GM12878 (cell line): ENCODE data around the gene HOXB2. TPM values are rescaled to one million over a fixed set of nuclear protein-coding genes. Genes with fewer than 3 reads are reported as not detected.

Source experiments
- ATAC-seq: fragments of 200-7000 bp; cut with Tn5 transposase; 3 replicates; pipeline ENCODE4 v1.9.1; 2020; ENCODE audit warnings: mild to moderate bottlenecking, moderate library complexity
- BruUV-seq: library from RNA; stranded (reverse); fragments of 400-500 nt; replicated peaks from 2 replicates; lab custom pipeline; 2021; lab: Mats Ljungman, UMichigan
- CTCF ChIA-PET: fragments of 300-600 bp; sonication (Branson Sonifier 250); formaldehyde crosslinking; extraction: SDS; loops from one replicate; lab custom pipeline; 2021; ENCODE audit warnings: inconsistent platforms; lab: Yijun Ruan, JAX
- POLR2A ChIA-PET: fragments of 350-600 bp; formaldehyde crosslinking; extraction: SDS; loops from one replicate; lab custom pipeline; 2021; ENCODE audit warnings: inconsistent platforms; lab: Charles Lee
- RAD21 ChIA-PET: fragments of 300-600 bp; sonication (Branson Sonifier 250); formaldehyde crosslinking; loops from one replicate; lab custom pipeline; 2023; ENCODE audit warnings: antibody characterized with exemption; ENCODE audit not compliant: unreplicated experiment; lab: Charles Lee
- SMC1A ChIA-PET: fragments of 300-600 bp; sonication (Branson Sonifier 250); formaldehyde crosslinking; loops from one replicate; lab custom pipeline; 2023; ENCODE audit not compliant: unreplicated experiment, uncharacterized antibody; lab: Charles Lee
- DNase-seq: peaks from one replicate; pipeline ENCODE4 v3.0.0-alpha.2; 2011; ENCODE audit warnings: low read depth, low spot score
- FAIRE-seq: peaks from 3 replicates; lab custom pipeline; 2011; peaks lifted over from hg19 to GRCh38; lab: Jason Lieb, UNC
- H2AFZ ChIP-seq: 2 replicates; pipeline ENCODE4 v1.6.0; 2011; ENCODE audit warnings: low read depth, low read length, control low read depth; ENCODE audit not compliant: control insufficient read depth
- H3K27ac ChIP-seq: 2 replicates; pipeline ENCODE4 v1.5.1; 2011; ENCODE audit warnings: control low read depth; ENCODE audit not compliant: control insufficient read depth, insufficient read depth
- H3K27me3 ChIP-seq, 2 experiments: replicated peaks in 1 of 2; 2 replicates each; pipeline versions ENCODE4 v1.6.0 to v1.6.1; 2011; ENCODE audit warnings: low read length in 1 of 2; ENCODE audit not compliant: control insufficient read depth in 2 of 2, insufficient read depth in 2 of 2
- H3K36me3 ChIP-seq, 2 experiments: 2 replicates each; pipeline ENCODE4 v1.5.1; 2011; ENCODE audit warnings: low read length in 1 of 2; ENCODE audit not compliant: control insufficient read depth in 2 of 2, insufficient read depth in 2 of 2
- H3K4me1 ChIP-seq: 2 replicates; pipeline ENCODE4 v1.6.1; 2011; ENCODE audit warnings: mild to moderate bottlenecking, low read length, moderate library complexity, mixed read lengths; ENCODE audit not compliant: control insufficient read depth, insufficient read depth
- H3K4me2 ChIP-seq: 2 replicates; pipeline ENCODE4 v1.6.0; 2011; ENCODE audit warnings: control low read depth; ENCODE audit not compliant: control insufficient read depth, insufficient read depth
- H3K4me3 ChIP-seq: fragments of 200-600 bp; sonication (generic); 2 replicates; pipeline ENCODE4 v1.5.1; 2016
- H3K79me2 ChIP-seq: 2 replicates; pipeline ENCODE4 v1.6.0; 2011; ENCODE audit warnings: low read length; ENCODE audit not compliant: control insufficient read depth, insufficient read depth
- H3K9ac ChIP-seq: 2 replicates; pipeline ENCODE4 v1.8.0; 2011; ENCODE audit warnings: low read length, control low read depth, mixed read lengths; ENCODE audit not compliant: control insufficient read depth, insufficient read depth
- H3K9me3 ChIP-seq: replicated peaks from 3 replicates; pipeline ENCODE4 v1.5.1; 2011; ENCODE audit warnings: mild to moderate bottlenecking, low read length; ENCODE audit not compliant: control insufficient read depth, insufficient read depth
- H4K20me1 ChIP-seq: 2 replicates; pipeline ENCODE4 v1.6.0; 2011; ENCODE audit not compliant: control insufficient read depth, insufficient read depth
- HDGF ChIP-seq: fragments of 450-650 bp; IDR thresholded peaks from 2 replicates; pipeline ENCODE4 v1.6.1; 2016; ENCODE audit warnings: antibody characterized with exemption
- PAX8 ChIP-seq: fragments of 450-650 bp; IDR thresholded peaks from 2 replicates; pipeline ENCODE4 v1.6.1; 2017; ENCODE audit warnings: mild to moderate bottlenecking, moderate library complexity
- PML ChIP-seq: IDR thresholded peaks from 2 replicates; pipeline ENCODE4 v1.6.1; 2012; ENCODE audit warnings: low read length, inconsistent platforms
- RAD51 ChIP-seq: fragments of 450-650 bp; IDR thresholded peaks from 2 replicates; pipeline ENCODE4 v1.6.1; 2016; ENCODE audit warnings: moderate library complexity, mild to moderate bottlenecking, inconsistent platforms
- SMAD5 ChIP-seq: IDR thresholded peaks from 2 replicates; pipeline ENCODE4 v1.6.1; 2016; ENCODE audit warnings: antibody characterized with exemption, low read depth
- SMC3 ChIP-seq: IDR thresholded peaks from 2 replicates; pipeline ENCODE4 v1.6.1; 2011; ENCODE audit warnings: low read length, improper control_type of control experiment, borderline replicate concordance
- WGBS: methylation state at CpG from one replicate; pipeline ENCODE4 v1.1.6; 2016; ENCODE audit warnings: low lambda C conversion rate; ENCODE audit not compliant: insufficient replicate concordance, insufficient coverage; ENCODE audit errors: missing lambda C conversion rate; 5-methylcytosine and 5-hydroxymethylcytosine counted together
- in situ Hi-C: fragments of 300-500 bp; cut with MboI; formaldehyde crosslinking; loops from 9 replicates; pipeline ENCODE4 v1.14.3; 2018; ENCODE audit warnings: mixed read lengths
- intact Hi-C: fragments of 100-400 bp; cut with micrococcal nuclease; formaldehyde crosslinking; loops from one replicate; pipeline ENCODE4 v1.14.2; 2022; ENCODE audit not compliant: unreplicated experiment
- polyA plus RNA-seq, 11 experiments: library from polyadenylated mRNA; depleted of rRNA in 4 of 11; unstranded in 6 of 11; stranded (reverse) in 5 of 11; fragments of >200 nt; fragmentation: Nextera tagmentation in 4 of 11; fragmentation: Illumina TruSeq in 1 of 11; extraction: Ambion mirVana in 4 of 11; extraction: Trizol in 1 of 11; gene quantifications; 1 replicate in 1 of 11; 2 replicates in 10 of 11; pipeline versions ENCODE4 v1.2.1 to v1.2.3, GENCODE V29; 2011 to 2016; ENCODE audit warnings: inconsistent platforms in 2 of 11, missing spikeins in 2 of 11, low read depth in 1 of 11
- total RNA-seq, 4 experiments: library from RNA; depleted of rRNA in 3 of 4; stranded (reverse); fragments of >200 nt in 3 of 4; fragmentation: Illumina TruSeq in 1 of 4; extraction: Trizol in 1 of 4; gene quantifications; 2 replicates each; pipeline versions ENCODE4 v1.2.1 to v1.2.3, GENCODE V29; 2013 to 2021

HOXB2 gene
- total and polyA plus RNA-seq, 10 of the 15 experiments (the other 5 are each of a cell fraction or from before 2014, with no cell fraction given) = 0.16 to 8.8 (median 2.3) TPM

DNA sequence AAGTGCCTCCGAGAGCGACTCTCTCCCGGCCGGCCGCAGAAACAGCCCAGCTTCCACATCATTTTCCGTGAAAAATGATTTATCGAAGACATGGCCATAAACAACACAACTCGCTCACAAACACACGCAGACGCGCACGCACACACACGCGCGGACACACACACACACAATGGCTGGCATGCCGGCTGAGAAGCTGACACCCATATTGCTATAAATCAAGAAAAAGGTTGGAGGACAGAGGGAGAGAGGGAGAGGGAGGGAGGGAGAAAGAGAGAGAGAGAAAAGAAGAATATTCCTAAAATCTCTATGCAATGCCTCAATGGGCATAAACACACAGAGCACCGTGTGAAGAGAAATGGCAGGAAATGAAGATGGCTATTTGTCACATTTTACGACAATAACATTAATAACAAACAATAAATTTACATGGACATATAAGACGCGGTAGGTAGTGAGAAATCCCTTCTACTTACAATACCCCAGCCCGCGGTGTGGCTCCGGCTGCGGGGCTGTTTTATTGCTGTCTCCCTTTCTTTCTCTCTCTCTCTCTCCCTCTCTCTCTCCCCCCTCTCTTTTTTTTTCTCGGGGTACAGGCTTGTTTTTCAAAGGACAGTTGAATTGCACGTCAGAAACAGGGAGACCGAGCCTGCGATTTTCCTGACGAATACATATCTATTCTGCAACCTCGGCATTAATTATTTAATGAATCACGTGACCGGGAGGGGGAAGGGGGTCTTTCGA lies 23.8 kb upstream of the HOXB2 start:
- Histone ChIP-seq H3K4me3 (no peak overlapping the region), H3K4me2 (no peak overlapping the region), H3K79me2 (no peaks in the 10 kb centered on the region), H4K20me1 (no peaks in the 10 kb centered on the region), H3K27ac (no peak overlapping the region), H3K9ac (no peak overlapping the region), H2AFZ (no peak overlapping the region), H3K4me1 (no peaks in the 10 kb centered on the region), H3K36me3 (no peaks in the 10 kb centered on the region; a peak in 1 of 4 replicates), H3K9me3 (no peaks in the 10 kb centered on the region), H3K27me3 (no peaks in the 10 kb centered on the region)
- ATAC-seq (no peak), DNase-seq (no peak), FAIRE-seq (no peak)
- intact Hi-C loops = no loop called here
- ChIA-PET RAD21 (interaction anchor here (1.4 kb wide), 1 partner anchor 76 kb away, joined by 3 read pairs; no protein-coding TSS in a partner anchor), SMC1A (interaction anchor here (1.2 kb wide), 1 partner anchor 13 kb away, joined by 3 read pairs; no protein-coding TSS in a partner anchor), CTCF (interaction anchor here (0.7 kb wide), 1 partner anchor 194 kb away, joined by 3 read pairs; no protein-coding TSS in a partner anchor), POLR2A (interaction anchor here (1.0 kb wide), 1 partner anchor 12 kb away, joined by 3 read pairs; no protein-coding TSS in a partner anchor)
- BruUV-seq = no TSS peak
- 45% methylated on average over 33 of the region's 33 CpGs for WGBS
- 0 out of 2 replicates have a peak, but pooled peaks have one; percentile 25 for TF ChIP-seq RAD51
- TF ChIP-seq PML = no peak
- in situ Hi-C loops = no loop called here

DNA sequence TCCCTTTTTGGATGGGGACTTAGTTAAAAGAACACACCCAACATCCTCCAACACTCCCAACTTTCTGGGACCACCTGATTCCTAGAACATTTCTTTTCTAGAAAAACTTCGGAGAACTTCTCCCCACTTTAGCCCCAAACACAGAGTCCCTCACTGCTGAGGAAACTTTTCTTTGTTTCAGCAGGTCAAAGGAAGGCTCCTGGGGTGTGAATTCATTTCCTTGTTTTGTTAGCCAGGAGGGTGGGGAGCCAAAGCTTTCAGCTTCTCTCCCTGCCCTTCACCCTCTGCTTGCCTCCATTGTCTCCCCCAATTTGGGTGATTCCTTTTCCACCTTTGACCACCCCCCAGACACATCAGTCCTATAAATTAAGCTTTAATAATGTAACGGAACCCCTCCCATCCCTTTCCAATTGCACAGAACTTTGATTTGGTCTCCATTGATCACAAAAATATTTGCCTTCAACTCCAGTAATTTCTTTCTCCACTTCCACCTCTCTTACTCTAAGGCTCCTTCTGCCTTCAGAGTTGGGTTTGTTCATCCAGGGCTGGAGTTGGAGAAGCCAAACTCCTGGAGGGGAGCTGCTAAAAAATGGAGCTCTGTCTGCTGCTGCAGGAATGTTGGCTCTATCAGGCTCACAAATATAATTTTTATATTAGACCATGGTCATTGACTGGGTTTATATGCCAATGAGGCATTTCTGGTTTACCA lies 22.9 kb upstream of the HOXB2 start:
- no TSS peak for BruUV-seq

More for the DNA sequence above, 22.9 kb upstream of the HOXB2 start:
- TF ChIP-seq HDGF (no peak), SMC3 (no peak), SMAD5 (no peak), PAX8 (no peak)
- SMC1A ChIA-PET = interaction anchor here (0.9 to 1.2 kb wide), 2 partner anchors 12 to 63 kb away, joined by 3 read pairs; no protein-coding TSS in a partner anchor
- FAIRE-seq = no peak
- DNase-seq = no peak
- no peak overlapping the region for H3K27ac ChIP-seq
- H3K9me3 ChIP-seq = no peaks in the 10 kb centered on the region
- no peak overlapping the region for H3K4me3 ChIP-seq
- H3K4me2 ChIP-seq = no peak overlapping the region
- intact Hi-C loops = no loop called here
- no peaks in the 10 kb centered on the region for H3K79me2 ChIP-seq
- RAD21 ChIA-PET = interaction anchor here (1.1 to 1.4 kb wide), 2 partner anchors 15 to 75 kb away, joined by 3 read pairs; no protein-coding TSS in a partner anchor
- H3K9ac ChIP-seq = no peak overlapping the region
- no peak overlapping the region for H2AFZ ChIP-seq
- H3K27me3 ChIP-seq = no peaks in the 10 kb centered on the region
- no peaks in the 10 kb centered on the region for H4K20me1 ChIP-seq
- WGBS = 63% methylated on average over 2 of the region's 2 CpGs
- no peaks in the 10 kb centered on the region; a peak in 1 of 4 replicates for H3K36me3 ChIP-seq
- CTCF ChIA-PET = interaction anchor here (0.6 to 0.7 kb wide), 2 partner anchors 193 to 305 kb away, joined by 3 read pairs; no protein-coding TSS in a partner anchor
- H3K4me1 ChIP-seq = no peaks in the 10 kb centered on the region
- POLR2A ChIA-PET = interaction anchor here (1.0 kb wide), 1 partner anchor 11 kb away, joined by 3 read pairs; no protein-coding TSS in a partner anchor
- ATAC-seq = no peak
- in situ Hi-C loops = no loop called here
